NCI-H82 treated with DMSO at 0.1 percent for 48 hours (cell line): ENCODE measurements around the gene SPOCK1.

ENCODE experiments used
- DNase-seq: peaks from one replicate; lab custom pipeline; 2025; ENCODE audit not compliant: unreplicated experiment; lab: John Stamatoyannopoulos, UW

The SPOCK1 gene

DNA sequence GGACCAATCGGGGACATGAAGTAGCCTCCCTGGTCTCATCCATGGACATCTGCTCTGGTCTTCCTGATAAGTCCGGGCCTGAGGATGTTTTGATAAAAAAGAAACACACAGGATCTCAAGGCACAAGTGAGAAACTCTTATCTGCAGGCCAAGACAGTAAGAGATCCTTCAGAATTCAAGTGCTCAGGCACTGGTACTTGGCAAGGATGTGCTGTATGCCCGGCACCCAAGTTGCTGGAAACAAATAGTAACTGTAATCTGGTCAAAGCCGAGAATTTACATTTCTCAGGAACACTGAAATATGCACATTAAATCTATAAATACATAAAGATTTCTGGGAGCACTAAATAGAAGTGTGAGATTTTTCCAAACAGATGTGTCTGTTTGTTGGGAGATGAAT, 165.7 kb downstream of the SPOCK1 start:
- no peak for DNase-seq

DNA sequence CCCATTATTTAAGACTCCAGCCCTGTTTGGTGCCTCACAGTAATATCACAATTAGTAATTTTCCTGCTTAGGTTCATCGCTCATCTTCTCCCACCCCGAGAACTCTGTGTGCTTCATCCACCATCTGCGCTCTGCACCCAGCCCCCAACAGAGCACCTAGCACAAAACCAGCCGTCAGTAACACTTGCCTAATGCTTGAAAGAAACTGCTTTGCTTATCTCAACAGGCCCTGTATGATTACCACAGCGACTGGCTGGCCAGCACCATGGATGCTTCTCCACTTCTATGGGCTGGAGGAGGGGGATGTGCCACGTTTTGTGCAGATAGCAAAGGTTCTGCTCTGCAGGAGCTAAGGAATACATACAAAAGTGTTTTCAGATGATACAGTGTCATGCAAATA, 166.8 kb downstream of the SPOCK1 start:
- DNase-seq = no peak

DNA sequence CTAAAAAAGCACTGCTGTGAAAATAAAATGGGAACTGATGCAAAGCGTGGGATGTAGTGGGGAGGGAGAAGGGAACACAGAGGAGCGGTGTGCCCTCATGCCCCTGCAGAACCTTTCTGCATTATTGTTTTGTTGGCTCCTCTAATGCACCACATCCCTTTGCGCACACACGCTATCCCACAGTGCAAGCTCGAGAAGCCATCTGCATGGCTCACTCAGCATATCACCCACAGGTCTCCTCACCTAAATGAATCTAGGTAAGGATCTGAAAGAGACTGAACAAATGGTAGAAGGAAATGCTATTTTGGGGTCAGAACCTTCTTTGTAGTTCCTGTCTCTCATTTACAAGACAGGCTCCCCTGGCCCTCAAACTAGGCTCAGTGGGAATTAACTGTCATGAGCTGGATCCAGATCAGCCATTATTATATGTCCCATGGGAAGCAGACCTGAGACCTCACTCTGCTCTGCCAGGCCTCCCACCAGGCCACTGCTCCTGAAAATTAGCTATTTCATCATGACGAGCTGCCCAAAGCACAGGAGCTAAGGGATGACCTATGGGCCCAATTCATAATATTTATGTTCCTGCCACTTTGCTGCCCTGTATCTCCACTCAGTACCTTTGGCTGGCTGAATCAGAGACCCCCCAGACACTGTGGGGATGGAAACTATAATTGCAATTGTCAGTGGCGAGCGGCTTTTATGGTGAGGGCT, 169.4 kb downstream of the SPOCK1 start:
- no peak for DNase-seq

DNA sequence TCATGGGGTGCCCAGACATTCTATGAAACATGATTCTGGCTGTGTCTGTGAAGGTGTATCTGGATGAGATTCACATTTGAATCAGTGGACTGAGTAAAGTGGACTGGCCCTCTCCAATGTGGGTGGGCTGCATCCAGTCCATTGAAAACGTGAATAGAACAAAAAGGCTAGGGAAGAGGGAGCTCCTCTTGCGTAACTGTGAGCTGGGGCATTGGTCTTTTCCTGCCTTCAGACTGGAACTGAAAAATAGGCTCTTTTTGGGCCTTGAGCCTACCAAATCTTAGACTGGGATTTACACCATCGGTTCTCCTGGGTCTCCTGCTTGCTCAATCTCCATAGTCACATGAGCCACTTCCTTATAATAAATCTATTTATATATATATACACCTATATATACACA, 170.1 kb downstream of the SPOCK1 start:
- DNase-seq = no peak

DNA sequence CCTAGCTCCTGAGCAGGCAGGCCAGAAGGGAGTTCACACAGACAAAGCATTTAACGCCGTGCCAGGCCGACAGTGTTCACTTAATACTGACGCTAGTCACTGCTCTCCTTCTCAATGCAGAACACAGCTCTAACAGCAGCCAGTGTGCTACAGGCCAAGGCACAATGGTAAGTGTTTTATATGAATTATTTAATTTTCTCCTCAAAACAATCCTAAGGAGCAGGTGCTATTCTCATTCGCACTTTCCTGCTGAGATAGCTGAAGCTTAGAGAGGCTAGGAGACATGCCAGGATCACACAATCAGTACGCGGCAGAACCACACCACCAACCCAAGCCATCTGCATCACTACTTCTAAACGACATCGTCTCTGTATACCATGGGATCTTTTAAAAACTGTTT, 170.7 kb downstream of the SPOCK1 start:
- DNase-seq = no peak

DNA sequence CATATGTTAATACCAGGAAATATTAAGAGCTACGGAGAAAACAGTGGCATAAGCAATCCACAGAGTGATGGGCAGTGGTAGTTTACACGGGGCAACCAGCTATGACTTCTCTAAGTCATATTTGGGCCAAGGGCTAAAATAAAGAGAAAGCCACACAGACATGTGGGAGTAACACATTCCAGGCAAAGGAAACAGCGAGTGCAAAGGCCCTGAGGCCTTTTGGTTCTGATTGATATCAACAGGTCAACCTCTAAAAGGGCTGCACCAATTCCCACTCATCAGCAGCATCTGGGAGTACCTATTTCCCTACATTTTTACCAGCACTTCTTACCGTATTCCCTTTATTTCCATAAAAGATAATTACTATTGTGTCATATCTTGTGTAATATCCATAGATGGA, 173.4 kb downstream of the SPOCK1 start:
- DNase-seq = no peak

DNA sequence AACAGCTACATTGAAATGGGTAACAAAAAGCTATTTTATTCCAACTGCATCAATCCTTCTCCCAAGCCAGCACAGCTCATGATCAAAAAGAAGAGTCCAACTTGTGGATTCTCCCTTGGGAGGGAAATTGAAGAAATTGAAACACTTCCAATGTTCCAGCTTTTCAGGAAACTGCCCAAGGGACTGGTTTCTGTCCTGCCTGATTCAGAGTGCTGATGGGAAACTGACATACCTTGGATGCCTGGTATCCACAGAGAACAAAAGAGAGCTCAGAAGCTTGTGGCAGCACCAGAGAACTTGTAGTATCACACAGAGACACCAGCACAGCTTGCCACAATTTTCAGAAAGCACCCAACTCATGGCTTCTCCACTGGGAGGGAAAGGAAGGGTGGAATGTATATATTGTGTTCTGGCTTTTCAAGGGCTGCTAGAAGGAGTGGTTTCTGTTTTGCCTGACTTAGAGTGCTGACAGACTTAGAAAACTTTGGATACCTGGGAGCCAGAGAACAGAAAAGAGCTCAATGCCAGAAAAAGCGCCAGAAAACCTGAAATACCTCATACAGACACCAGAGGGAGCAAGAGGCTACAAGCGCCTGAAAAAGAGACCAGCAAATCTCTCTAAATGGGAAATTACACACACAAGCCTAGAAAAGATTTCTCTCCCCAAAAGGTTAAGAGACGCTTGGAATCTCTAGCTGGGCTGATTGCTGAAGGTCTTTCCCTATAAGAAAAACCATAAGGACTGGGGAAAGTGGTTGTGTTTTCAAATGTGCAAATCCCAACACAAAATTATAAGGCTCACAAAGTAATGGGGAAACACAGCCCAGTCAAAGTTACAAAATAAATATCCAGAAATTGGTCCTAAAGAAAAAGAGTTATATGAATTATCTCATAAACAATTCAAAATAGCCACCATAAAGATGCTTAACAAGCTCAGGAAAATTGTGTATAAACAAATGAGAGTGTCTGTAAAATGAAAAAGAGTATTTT, 178.8 kb downstream of the SPOCK1 start:
- DNase-seq = peak; percentile 21

DNA sequence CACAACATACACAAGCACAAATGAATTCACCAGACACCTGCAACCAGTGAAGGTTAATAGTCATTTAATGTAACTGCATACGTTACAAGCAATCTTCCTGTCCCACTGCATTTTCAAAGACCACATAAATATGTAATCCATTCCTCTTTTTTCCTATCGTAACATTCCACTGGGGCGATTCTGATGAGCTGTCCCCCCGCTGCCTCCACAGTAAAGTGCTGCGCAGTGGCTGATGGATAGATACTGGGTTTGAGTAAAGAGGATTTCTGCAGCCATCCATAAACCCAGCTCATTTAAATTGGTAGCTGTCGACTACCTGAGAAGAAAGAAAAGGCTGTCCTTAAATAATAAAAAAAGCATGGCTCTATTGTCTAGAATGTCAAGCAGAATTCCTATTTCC, 181.1 kb downstream of the SPOCK1 start:
- no peak for DNase-seq

DNA sequence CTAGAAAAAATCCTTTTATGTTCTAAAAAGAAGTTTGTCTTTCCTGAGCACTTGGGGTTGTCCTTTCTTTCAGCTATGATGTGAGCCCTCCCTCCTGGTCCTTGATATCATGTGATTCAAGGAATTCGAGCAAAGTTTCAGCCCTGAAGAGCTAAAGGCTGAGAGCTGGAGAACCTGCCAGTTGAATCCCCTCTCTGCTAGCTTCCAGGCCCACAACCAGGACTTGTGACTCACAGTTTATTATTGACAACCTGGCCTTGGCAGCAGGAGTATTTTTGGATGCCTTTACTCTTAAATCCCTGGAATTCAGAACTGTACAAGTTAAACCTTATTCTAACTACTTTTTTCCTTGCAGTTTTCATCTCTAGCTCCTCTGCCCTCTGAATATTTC, 182.8 kb downstream of the SPOCK1 start:
- no peak for DNase-seq

DNA sequence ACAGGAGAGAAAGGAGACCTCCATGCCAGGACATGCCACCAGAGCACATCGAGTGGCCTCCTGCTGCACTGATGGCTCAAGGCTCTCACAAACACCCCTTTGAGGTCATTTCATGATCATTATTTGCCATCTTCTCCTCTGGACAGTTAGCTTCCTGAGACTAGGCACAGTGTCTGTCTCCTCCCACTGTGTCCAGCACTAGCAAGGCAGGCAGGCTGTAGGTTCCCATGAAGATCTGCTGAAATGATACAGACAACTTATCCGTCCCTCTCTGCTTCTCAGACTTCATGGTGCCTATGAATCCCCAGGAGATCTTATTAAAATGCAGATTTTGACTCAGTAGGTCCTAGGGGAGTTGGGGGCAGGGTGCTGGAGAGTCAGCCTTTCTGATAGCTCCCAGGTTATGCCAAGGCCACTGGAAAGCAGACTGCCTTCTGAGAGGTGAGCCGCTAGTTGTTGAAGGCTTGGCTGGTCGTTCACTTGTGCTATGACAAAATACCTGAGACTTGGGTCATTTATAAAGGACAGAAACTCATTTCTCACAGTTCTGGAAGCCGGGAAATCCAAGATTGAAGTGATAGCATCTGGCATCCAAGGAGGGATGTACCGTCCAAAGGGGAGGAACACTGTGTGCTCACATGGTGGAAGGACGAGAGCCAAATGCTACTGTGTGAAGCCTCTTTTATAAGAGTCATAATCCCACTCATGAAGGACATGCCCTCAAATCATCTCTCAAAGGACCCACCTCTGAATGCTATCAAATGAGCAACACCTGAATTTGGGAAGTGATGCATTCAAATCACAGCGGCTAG, 183.4 kb downstream of the SPOCK1 start:
- no peak for DNase-seq

DNA sequence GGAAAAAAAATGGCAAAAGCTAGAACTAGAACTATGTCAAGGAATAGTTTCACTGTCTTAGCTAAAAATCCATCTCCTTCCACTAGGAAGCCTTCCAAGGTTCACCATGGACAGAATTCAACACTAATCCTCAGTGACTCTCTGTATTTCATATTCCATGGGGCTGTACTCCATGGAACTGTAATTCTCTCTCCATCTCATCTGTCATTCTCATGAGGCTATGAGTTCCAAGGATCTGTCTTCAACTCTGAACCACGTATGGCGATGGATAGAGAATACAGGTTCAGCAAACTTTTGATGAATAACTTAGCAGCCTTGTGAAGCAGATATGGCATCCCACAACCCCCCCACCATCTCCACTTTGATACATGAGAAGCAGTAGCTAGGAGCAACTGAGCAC, 184.0 kb downstream of the SPOCK1 start:
- DNase-seq = no peak

DNA sequence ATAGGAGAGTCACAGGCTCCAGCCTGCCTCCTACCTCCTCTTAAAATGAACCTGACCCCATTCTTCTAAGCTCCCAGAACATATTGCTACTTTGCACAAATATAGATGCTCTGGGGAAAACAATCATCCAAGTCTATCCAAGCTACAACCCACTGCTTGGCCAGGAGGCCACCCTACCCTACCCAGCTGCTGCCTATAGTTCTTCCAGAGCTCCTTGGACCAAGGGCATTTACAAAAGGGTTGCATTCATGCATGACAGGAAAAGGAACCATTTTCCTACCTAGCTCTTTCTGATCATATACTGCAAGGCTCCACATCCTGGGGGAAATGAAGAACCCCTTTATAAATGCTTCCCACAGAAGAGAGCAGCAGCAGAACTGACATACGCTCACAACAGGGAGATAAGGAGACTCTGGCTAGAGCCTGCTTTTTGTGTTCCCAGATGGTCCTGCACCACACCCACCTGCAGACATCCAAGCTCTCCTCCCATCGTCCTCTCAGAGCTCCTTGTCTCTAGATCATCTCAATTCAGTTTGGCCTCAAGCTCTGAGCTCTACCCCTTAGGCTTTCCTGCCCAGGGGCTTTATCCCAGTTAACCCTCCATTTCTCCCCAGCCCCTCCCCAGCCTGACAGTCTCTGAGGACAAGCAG, 185.5 kb downstream of the SPOCK1 start:
- no peak for DNase-seq

DNA sequence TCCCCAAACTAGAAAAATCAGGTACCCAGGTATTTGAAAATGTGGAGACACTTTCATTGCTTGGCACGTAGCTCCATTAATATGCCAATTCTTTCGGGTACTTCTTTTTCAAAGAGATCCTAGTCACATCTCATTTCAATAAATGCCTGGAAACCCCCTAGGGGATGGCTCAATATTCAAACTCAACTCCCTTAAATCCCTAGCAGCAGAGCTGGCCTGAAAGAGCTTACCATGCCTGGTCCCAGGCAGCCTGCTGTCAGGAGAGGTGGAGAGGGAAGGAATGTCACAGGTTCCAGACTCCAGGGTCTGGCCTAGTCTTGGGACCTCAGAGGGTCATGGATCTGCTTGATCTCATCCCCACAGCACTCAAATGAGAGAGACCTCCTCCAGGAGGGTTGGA, 187.1 kb downstream of the SPOCK1 start:
- DNase-seq = peak; percentile 6

DNA sequence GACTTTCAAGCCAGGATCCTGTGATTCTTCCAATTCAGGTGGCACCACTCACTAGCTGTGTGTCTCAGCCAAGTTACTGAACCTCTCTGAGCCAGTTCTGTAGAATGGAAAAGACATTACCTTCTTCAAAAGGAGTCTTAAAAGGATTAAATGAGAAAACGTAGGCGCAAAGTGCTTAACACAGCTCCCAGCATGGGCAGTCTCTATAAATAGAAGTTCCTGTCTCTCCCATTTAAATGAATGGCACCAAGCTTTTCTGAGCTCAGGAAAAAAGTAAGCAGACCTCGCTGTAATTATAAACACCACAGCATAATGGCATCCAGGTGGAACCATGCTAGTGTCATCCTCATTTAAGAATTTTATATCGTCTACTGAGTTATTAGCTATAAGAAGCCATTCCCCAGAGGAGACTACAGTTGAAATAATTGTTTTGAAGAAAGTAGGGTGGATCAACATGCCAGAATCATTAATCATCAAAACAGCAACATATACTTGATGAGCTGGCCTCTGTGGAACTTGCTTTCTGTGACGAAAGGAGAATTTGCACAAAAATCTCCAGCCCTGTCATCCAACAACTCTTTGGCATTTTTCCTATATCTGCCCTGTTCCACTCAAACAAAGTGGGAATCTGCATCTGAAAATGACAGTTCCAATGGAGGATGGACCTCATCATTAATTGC, 188.9 kb downstream of the SPOCK1 start:
- DNase-seq = peak; percentile 7

DNA sequence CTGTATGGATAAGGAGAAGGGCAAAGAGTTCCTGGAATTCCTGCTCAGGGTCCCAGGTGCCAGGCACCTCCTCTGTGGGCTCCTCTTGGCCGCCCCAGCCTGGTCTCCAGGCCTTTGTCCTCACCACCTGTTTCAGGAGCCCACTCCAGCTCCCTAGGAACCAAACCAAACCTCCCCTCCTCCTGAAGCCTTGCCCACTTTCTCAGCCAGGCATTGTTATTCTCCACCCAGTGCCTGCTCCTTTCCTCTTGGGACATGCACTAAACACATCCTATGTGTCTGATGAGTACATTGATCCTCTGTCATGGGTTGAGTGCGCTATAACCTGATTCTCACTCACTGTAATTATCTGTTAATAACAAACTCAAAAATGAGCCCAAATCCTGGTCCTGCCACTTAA, 189.8 kb downstream of the SPOCK1 start:
- no peak for DNase-seq

DNA sequence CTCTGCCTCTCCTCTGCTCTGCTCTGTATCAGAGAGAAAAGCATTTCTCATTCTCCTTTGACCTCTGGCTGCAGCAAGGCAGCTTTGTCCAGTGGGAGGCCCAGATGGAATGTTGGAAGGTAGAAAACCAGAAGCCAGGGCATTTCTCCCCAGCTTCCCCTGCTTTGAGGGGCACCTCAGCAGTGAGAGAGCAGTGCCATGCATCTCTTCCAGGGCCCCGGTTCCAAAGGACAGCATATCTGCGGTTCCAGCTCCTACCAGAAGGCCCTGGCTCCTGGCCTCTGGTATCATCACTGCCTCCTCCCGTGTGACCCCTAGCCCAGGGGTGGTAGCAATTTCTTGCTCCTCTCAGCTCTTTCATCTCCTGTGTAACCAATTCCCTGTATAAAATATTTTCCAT, 190.8 kb downstream of the SPOCK1 start:
- DNase-seq = no peak

DNA sequence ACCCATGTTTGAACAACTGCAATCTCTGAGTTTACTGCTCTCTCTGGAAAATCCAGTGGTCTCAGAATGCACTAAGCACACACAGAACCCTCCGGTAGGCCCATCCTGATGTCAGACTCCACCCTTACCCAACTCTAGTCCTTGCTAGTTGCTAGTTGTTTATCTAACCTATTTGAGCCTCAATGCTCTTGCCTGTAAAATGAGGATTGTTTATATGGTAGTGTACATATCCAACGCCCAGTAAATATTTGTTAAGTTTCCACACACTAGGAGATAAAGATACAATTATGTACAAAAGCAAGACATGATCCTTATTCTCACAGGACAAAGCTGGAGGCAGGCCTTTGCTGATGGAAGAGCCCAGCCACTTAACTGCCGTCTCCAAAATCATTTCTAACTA, 192.2 kb downstream of the SPOCK1 start:
- DNase-seq = no peak

DNA sequence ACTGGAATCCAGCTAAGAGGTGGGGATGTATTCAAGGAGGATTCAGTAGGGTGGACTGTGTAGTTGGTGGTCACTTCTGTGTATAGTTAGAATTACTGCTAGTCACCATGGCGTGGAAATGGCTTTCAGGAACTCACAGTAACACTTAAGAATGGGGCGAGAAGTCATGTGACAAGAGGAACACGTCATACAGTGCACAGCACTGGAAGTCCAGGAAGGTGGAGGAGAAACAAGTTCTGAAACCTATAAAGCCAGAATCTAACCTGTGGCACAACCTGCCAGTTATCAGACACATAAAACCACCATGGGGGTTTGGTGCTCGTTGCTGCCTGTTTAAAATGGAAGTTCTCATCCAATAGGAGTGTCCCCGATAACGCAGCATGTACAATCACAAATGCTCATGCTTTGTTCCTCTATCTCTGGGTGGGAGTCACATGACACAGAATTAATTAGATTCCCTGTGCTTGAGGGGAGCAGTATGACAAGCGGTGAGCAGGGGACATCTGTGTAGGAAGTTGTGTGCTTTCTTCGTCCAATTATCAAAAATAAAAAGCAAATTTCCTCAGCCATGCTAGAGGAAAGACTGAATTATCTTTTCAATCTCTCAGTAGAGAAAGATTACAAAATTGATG, 193.0 kb downstream of the SPOCK1 start:
- DNase-seq = no peak

DNA sequence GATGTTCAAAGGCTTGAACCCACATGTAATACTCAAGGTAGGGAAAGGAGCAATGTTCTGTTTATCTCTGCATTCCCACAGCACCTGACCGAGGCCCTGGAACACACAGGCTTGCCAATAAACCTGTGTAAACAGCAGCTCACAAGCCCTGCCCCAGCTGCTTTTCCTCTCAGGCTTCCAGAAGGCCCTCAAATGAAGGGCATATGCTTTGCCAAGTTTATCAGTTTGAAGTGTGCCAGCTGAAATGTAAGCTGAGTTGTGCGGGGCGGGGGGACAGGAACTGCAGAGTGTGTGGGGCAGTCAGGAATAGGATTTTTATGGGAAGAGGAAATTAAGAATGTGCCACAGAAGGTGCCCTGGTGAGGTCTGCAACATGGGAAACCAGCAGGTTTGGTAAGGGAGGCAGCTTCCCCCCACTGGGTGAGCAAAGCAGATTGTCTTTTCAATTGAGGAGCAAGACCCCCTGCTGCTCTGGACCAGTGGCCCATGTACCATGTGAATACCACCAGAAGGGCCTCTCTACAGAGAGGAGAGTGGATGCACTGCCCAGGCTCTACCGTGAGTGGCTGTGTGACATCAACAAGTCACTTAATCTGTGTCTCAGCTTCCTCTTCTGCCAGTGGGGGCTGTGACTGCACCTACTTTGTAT, 194.8 kb downstream of the SPOCK1 start:
- DNase-seq = no peak
